ENCODE measurements around the gene CTR9. TPM values are rescaled to one million over a fixed set of nuclear protein-coding genes. Genes with fewer than 3 reads are reported as not detected.

CTR9 gene
- total and polyA plus RNA-seq, 4 experiments from 2014 or later, result 39.7 to 68.6 (median 58.0) TPM

- Histone ChIP-seq H3K27me3 (ENCODE audit: insufficient read depth, low read length) (no peaks in the 10 kb centered on the region), H3K9me3 (ENCODE audit: control insufficient read depth in 1 of 2, low read length in 2 of 2) (no peaks in the 10 kb centered on the region), H3K4me1 (ENCODE audit: insufficient read depth, low read length) (peaks cover 29% of the 10 kb centered on the region), H3K4me3 (ENCODE audit: low read length in 2 of 2) (peak overlapping the region; percentile 95 to 96), H3K27ac (ENCODE audit: low read depth, low read length) (peak overlapping the region; percentile 81), H3K36me3 (ENCODE audit: insufficient read depth, low read length) (peaks cover 16% of the 10 kb centered on the region)
- Mint-ChIP-seq H3K27ac (peak overlapping the region in 5 of 7 donors; percentile 81 to 97 (median 93)), H3K9me3 (no peaks in the 10 kb centered on the region), H3K4me3 (peak overlapping the region; percentile 92 to 98 (median 97)), H3K36me3 (peaks cover 11 to 44% of the 10 kb centered on the region in 2 donors), H3K27me3 (no peaks in the 10 kb centered on the region), H3K4me1 (peaks cover 14 to 46% (median 20%) of the 10 kb centered on the region in 4 donors)
- DNase-seq, result no peak
- ChIA-PET POLR2A (ENCODE audit: partially characterized antibody) (interaction anchor here (0.7 to 5.7 kb wide), 3 partner anchors 48 to 106 kb away, joined by 3 to 62 read pairs (median 3); partner anchors contain the start of genes EIF4G2 and ZBED5), CTCF (ENCODE audit: partially characterized antibody) (interaction anchor here (1.1 to 1.5 kb wide), 3 partner anchors 40 to 211 kb away, joined by 3 to 7 read pairs (median 4); partner anchors contain the start of gene RNF141)
- intact Hi-C loops (cut with micrococcal nuclease), result loop anchor here (5.0 kb wide), 2 partner anchors 395 to 1090 kb away; partner anchors contain the start of gene USP47
Observed at GRCh38 chr11:10752061-10752460, 1.0 kb downstream of the CTR9 start.

- DNase-seq, result no peak
- Mint-ChIP-seq H3K4me1 (peaks cover 14 to 46% (median 20%) of the 10 kb centered on the region in 4 donors), H3K4me3 (peak overlapping the region; percentile 10 to 98 (median 95)), H3K36me3 (peaks cover 11 to 44% of the 10 kb centered on the region in 2 donors), H3K27ac (peak overlapping the region in 3 of 7 donors; percentile 0 to 81 (median 38)), H3K9me3 (no peaks in the 10 kb centered on the region), H3K27me3 (no peaks in the 10 kb centered on the region)
- ChIA-PET CTCF (ENCODE audit: partially characterized antibody) (interaction anchor here (1.1 kb wide), 2 partner anchors 40 to 46 kb away, joined by 3 to 4 read pairs; no protein-coding TSS in a partner anchor), POLR2A (ENCODE audit: partially characterized antibody) (interaction anchor here (0.7 to 5.7 kb wide), 3 partner anchors 48 to 105 kb away, joined by 3 to 62 read pairs (median 3); partner anchors contain the start of genes EIF4G2 and ZBED5)
- Histone ChIP-seq H3K4me3 (ENCODE audit: low read length in 2 of 2) (peak overlapping the region; percentile 95 to 96), H3K27me3 (ENCODE audit: insufficient read depth, low read length) (no peaks in the 10 kb centered on the region), H3K9me3 (ENCODE audit: control insufficient read depth in 1 of 2, low read length in 2 of 2) (no peaks in the 10 kb centered on the region), H3K36me3 (ENCODE audit: insufficient read depth, low read length) (peaks cover 20% of the 10 kb centered on the region), H3K27ac (ENCODE audit: low read depth, low read length) (no peak overlapping the region), H3K4me1 (ENCODE audit: insufficient read depth, low read length) (peaks cover 29% of the 10 kb centered on the region)
- intact Hi-C loops (cut with micrococcal nuclease), result loop anchor here (5.0 kb wide), 2 partner anchors 395 to 1090 kb away; partner anchors contain the start of gene USP47
Observed at GRCh38 chr11:10752486-10752885, 1.4 kb downstream of the CTR9 start.

GRCh38 chr11:10758957-10759356 lies 7.9 kb downstream of the CTR9 start:
- Histone ChIP-seq H3K36me3 (ENCODE audit: insufficient read depth, low read length) (peaks cover 70% of the 10 kb centered on the region), H3K27ac (ENCODE audit: low read depth, low read length) (no peak overlapping the region), H3K4me3 (ENCODE audit: low read length in 2 of 2) (no peak overlapping the region), H3K9me3 (ENCODE audit: control insufficient read depth in 1 of 2, low read length in 2 of 2) (no peaks in the 10 kb centered on the region), H3K4me1 (ENCODE audit: insufficient read depth, low read length) (peaks cover 3% of the 10 kb centered on the region), H3K27me3 (ENCODE audit: insufficient read depth, low read length) (no peaks in the 10 kb centered on the region)
- no peaks in the 10 kb centered on the region for H3K27me3 Mint-ChIP-seq
- no peak overlapping the region for H3K4me3 Mint-ChIP-seq
- H3K9me3 Mint-ChIP-seq, result no peaks in the 10 kb centered on the region
- peaks cover 24 to 49% of the 10 kb centered on the region in 2 donors for H3K36me3 Mint-ChIP-seq
- ChIA-PET POLR2A (ENCODE audit: partially characterized antibody) (interaction anchor here (1.3 to 1.5 kb wide), 2 partner anchors 12 to 50 kb away, joined by 4 to 5 read pairs; partner anchors contain the start of gene EIF4G2), CTCF (ENCODE audit: partially characterized antibody) (no interaction called here)
- intact Hi-C loops (cut with micrococcal nuclease), result no loop called here
- H3K27ac Mint-ChIP-seq, result no peak overlapping the region
- H3K4me1 Mint-ChIP-seq, result peaks cover under 1 to 6% (median 3%) of the 10 kb centered on the region in 4 donors
- DNase-seq, result no peak

DNA sequence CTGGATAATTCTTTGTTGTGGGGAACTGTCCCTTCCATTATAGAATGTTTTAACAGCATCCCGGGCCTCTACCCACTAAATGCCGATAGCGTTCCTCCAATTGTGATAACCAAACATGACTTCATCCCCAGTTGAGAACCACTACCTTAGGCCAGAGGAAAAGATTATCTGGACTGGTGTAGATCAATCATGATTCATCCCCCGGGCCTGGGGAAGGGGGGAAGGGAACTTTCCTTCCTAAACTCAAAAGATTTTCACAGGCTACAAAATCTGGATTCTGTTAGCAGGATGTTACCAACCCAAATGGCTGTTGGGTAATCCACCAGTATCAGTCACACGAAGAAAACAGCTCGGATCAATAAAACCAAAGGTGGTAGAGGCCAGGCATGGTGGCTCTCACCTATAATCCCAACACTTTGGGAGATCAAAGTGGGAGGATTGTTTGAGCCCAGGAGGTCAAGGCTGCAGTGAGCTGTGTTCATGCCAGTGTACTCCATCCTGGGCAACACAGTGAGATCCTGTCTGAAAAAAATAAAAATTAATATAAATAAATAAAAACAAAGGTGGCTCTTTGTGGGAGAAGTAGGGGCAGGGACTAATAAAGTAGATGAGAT lies 10.1 kb downstream of the CTR9 start:
- peaks cover 81% of the 10 kb centered on the region for H3K36me3 ChIP-seq (ENCODE audit: insufficient read depth, low read length)
- Mint-ChIP-seq H3K9me3 (no peaks in the 10 kb centered on the region), H3K4me1 (peaks cover 0 to 5% (median 2%) of the 10 kb centered on the region in 4 donors), H3K27ac (peak overlapping the region in 1 of 7 donors; percentile 8), H3K4me3 (no peak overlapping the region), H3K36me3 (peaks cover 28 to 49% of the 10 kb centered on the region in 2 donors), H3K27me3 (no peaks in the 10 kb centered on the region)
- POLR2A ChIA-PET (ENCODE audit: partially characterized antibody), result interaction anchor here (1.0 kb wide), 1 partner anchor 19 kb away, joined by 3 read pairs; no protein-coding TSS in a partner anchor
- DNase-seq, result no peak
- intact Hi-C loops (cut with micrococcal nuclease), result no loop called here
- no peak overlapping the region for H3K27ac ChIP-seq (ENCODE audit: low read depth, low read length)
- no peak overlapping the region for H3K4me3 ChIP-seq (ENCODE audit: low read length in 2 of 2)
- CTCF ChIA-PET (ENCODE audit: partially characterized antibody), result interaction anchor here (2.5 kb wide), 1 partner anchor 9 kb away, joined by 10 read pairs; no protein-coding TSS in a partner anchor
- no peaks in the 10 kb centered on the region for H3K27me3 ChIP-seq (ENCODE audit: insufficient read depth, low read length)
- H3K4me1 ChIP-seq (ENCODE audit: insufficient read depth, low read length), result no peaks in the 10 kb centered on the region
- no peaks in the 10 kb centered on the region for H3K9me3 ChIP-seq (ENCODE audit: control insufficient read depth in 1 of 2, low read length in 2 of 2)

- Mint-ChIP-seq H3K9me3 (no peaks in the 10 kb centered on the region), H3K27me3 (no peaks in the 10 kb centered on the region), H3K4me1 (peaks cover 0 to 5% (median 2%) of the 10 kb centered on the region in 4 donors), H3K27ac (peak overlapping the region in 3 of 7 donors; percentile 1 to 14 (median 8)), H3K4me3 (no peak overlapping the region), H3K36me3 (peaks cover 28 to 48% of the 10 kb centered on the region in 2 donors)
- no peaks in the 10 kb centered on the region for H3K9me3 ChIP-seq (ENCODE audit: control insufficient read depth in 1 of 2, low read length in 2 of 2)
- no peak overlapping the region for H3K4me3 ChIP-seq (ENCODE audit: low read length in 2 of 2)
- intact Hi-C loops (cut with micrococcal nuclease), result no loop called here
- peaks cover 84% of the 10 kb centered on the region for H3K36me3 ChIP-seq (ENCODE audit: insufficient read depth, low read length)
- DNase-seq, result no peak
- CTCF ChIA-PET (ENCODE audit: partially characterized antibody), result no interaction called here
- POLR2A ChIA-PET (ENCODE audit: partially characterized antibody), result no interaction called here
- no peak overlapping the region for H3K27ac ChIP-seq (ENCODE audit: low read depth, low read length)
- H3K27me3 ChIP-seq (ENCODE audit: insufficient read depth, low read length), result no peaks in the 10 kb centered on the region
- no peaks in the 10 kb centered on the region for H3K4me1 ChIP-seq (ENCODE audit: insufficient read depth, low read length)
Observed at GRCh38 chr11:10762185-10762584, 11.1 kb downstream of the CTR9 start.

DNA sequence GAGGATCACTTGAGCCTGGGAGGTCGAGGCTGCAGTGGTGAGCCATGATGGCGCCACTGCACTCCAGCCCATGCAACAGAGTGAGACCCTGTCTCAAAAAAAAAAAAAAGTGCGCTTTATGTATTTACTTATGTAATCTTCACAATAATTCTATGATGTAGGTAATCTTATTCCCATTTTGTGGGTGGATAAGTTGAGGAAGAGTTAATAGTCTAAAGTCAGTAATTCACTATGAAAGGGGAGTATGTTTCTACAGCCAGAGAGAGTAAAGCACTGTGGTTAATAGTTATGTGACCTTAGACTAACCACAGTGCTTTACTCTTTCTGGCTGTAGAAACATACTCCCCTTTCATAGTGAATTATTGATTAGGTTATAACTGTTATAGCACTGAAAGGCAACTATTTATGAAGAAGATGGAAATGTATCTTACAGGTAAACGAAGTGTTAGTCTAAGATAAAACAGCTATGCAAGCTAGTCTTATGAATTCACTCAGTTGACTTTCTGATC lies 11.9 kb downstream of the CTR9 start:
- H3K27ac Mint-ChIP-seq, result no peak overlapping the region
- POLR2A ChIA-PET (ENCODE audit: partially characterized antibody), result interaction anchor here (1.2 to 1.4 kb wide), 2 partner anchors 46 to 94 kb away, joined by 3 to 13 read pairs; partner anchors contain the start of genes EIF4G2 and ZBED5
- H3K4me3 ChIP-seq (ENCODE audit: low read length in 2 of 2), result no peak overlapping the region
- H3K9me3 Mint-ChIP-seq, result no peaks in the 10 kb centered on the region
- H3K4me3 Mint-ChIP-seq, result no peak overlapping the region
- DNase-seq, result no peak
- no peak overlapping the region for H3K27ac ChIP-seq (ENCODE audit: low read depth, low read length)
- peaks cover 28 to 48% of the 10 kb centered on the region in 2 donors for H3K36me3 Mint-ChIP-seq
- H3K36me3 ChIP-seq (ENCODE audit: insufficient read depth, low read length), result peaks cover 84% of the 10 kb centered on the region
- CTCF ChIA-PET (ENCODE audit: partially characterized antibody), result interaction anchor here (0.7 to 1.2 kb wide), 5 partner anchors 9 to 223 kb away, joined by 3 to 5 read pairs (median 3); partner anchors contain the start of gene RNF141
- no peaks in the 10 kb centered on the region for H3K27me3 ChIP-seq (ENCODE audit: insufficient read depth, low read length)
- H3K4me1 ChIP-seq (ENCODE audit: insufficient read depth, low read length), result no peaks in the 10 kb centered on the region
- H3K4me1 Mint-ChIP-seq, result peaks cover 0 to 5% (median 2%) of the 10 kb centered on the region in 4 donors
- H3K27me3 Mint-ChIP-seq, result no peaks in the 10 kb centered on the region
- no peaks in the 10 kb centered on the region for H3K9me3 ChIP-seq (ENCODE audit: control insufficient read depth in 1 of 2, low read length in 2 of 2)
- intact Hi-C loops (cut with micrococcal nuclease), result no loop called here

DNA sequence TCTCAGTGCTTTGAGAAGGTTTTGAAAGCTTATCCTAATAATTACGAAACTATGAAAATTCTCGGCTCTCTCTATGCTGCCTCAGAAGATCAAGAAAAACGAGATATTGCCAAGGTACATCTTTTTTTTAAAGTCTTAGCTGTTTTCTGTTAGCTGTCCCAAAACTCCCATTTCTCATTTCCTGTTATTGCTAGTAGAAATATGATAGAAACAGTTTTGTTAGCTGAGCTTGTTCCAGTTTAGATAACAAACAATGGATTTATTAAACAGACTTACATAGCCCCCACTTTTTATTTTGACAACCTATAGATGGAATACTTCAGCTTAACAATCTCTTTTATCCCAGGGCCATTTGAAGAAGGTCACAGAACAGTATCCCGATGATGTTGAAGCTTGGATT lies 12.7 kb downstream of the CTR9 start:
- no peaks in the 10 kb centered on the region for H3K9me3 ChIP-seq (ENCODE audit: control insufficient read depth in 1 of 2, low read length in 2 of 2)
- Mint-ChIP-seq H3K9me3 (no peaks in the 10 kb centered on the region), H3K4me1 (peaks cover 0 to 5% (median 2%) of the 10 kb centered on the region in 4 donors), H3K4me3 (no peak overlapping the region), H3K36me3 (peaks cover 28 to 48% of the 10 kb centered on the region in 2 donors), H3K27me3 (no peaks in the 10 kb centered on the region), H3K27ac (peak overlapping the region in 3 of 7 donors; percentile 17 to 24 (median 17))
- intact Hi-C loops (cut with micrococcal nuclease), result no loop called here
- H3K36me3 ChIP-seq (ENCODE audit: insufficient read depth, low read length), result peaks cover 80% of the 10 kb centered on the region
- CTCF ChIA-PET (ENCODE audit: partially characterized antibody), result interaction anchor here (0.7 to 1.7 kb wide), 7 partner anchors 9 to 224 kb away, joined by 3 to 5 read pairs (median 3); partner anchors contain the start of genes CTR9 and RNF141
- H3K27me3 ChIP-seq (ENCODE audit: insufficient read depth, low read length), result no peaks in the 10 kb centered on the region
- POLR2A ChIA-PET (ENCODE audit: partially characterized antibody), result interaction anchor here (1.2 to 1.4 kb wide), 2 partner anchors 45 to 94 kb away, joined by 3 to 13 read pairs; partner anchors contain the start of genes EIF4G2 and ZBED5
- no peak overlapping the region for H3K4me3 ChIP-seq (ENCODE audit: low read length in 2 of 2)
- H3K4me1 ChIP-seq (ENCODE audit: insufficient read depth, low read length), result no peaks in the 10 kb centered on the region
- no peak overlapping the region for H3K27ac ChIP-seq (ENCODE audit: low read depth, low read length)
- DNase-seq, result no peak
